HG02870 (cell line): ENCODE data around the gene FLOT1.
"Not testable (repeated sequence)": the region's sequence is repeated elsewhere in the genome, so short reads cannot be mapped to it uniquely, and the experiment has no call there.

Experiments used
- ATAC-seq: cut with Tn5 transposase; IDR thresholded peaks from one replicate; pipeline ENCODE4 v1.9.1; 2021; ENCODE audit warnings: mild to moderate bottlenecking, moderate library complexity; ENCODE audit not compliant: unreplicated experiment

The FLOT1 gene

DNA sequence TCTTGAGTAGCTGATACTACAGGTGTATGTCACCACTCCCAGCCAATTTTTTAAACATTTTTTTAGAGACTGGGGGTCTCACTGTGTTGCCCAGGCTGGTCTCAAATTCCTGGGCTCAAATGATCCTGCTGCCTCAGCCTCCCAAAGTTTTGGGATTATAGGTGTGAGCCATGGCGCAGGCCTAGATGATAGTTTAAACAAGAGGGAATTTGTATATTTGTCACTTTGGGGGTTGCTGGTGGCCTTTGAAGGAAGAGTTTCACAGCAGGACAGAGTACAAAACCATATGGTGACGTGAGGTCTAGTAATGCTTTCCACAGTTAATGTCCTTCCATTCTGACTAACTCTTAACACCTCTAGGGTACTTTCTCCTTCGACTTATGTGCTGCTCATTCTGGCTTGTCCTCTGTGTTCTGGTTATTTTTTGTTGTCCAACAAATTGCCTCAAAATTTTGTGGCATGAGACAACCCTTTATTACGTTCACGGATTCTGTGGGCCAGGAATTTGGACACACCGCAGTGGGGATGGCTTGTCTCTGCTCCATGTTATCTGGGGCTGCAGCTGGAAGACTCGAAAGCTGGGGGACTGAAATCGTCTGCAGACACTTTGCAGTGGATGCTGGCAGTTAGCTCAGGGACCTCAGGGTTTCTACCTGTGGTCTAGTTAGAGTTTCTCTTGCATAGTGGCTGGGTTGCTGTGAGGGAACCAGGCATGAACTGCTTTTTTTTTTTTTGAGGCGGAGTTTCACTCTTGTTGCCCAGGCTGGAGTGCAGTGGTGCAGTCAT is 24.9 kb upstream of the FLOT1 start:
- peak; percentile 62 for ATAC-seq

DNA sequence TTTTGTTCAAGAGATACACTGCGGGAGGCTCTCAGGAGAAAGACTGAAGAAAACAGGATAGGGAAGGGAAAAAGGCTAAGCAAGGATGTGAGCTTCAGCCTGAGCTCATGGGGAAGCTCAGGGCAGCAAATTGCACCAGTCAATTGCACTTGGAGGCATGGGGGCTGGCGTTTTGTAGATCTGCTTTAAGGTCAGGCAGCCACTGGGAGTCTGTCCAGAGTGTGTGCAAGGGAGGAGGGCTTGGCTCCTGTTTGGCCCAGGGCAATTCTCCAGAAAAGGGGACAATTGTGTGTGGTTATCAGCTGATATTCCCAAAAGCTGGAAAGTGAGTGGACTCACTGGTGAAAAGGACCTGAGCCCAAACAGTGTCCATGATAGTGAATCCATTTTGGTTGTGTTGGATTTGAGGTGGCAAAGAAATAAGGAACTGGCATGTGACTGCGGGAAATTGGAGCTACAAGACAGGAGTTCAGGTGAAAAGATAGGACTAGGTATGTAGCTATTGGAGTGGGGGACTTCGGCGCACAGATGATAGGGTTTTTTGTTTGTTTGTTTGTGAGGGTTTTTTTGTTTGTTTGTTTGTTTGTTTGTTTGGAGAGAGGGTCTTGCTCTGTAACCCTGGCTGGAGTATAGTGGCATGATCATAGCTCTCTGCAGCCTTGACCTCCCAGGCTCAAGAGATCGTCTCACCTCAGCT is 24.1 kb upstream of the FLOT1 start:
- ATAC-seq, result no peak

DNA sequence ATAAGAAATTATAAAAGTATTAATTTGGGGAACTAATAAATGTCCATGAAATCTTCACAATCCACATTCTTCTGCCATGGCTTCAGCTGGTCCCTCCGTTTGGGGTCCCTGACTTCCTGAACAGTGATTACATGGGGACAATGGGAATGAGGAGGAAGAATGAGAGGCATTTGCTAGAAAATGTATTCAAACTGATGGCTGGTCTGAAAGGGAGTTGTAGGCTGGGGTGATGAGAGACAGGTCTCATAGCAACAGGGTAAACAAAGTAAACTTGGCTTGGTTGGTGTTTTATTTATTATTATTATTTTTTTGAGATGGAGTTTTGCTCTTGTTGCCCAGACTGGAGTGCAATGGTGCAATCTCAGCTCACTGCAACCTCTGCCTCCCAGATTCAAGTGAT is 23.0 kb upstream of the FLOT1 start:
- ATAC-seq, result not testable (repeated sequence)

GRCh38 chr6:30764490-30765043 is 22.1 kb upstream of the FLOT1 start:
- not testable (repeated sequence) for ATAC-seq

DNA sequence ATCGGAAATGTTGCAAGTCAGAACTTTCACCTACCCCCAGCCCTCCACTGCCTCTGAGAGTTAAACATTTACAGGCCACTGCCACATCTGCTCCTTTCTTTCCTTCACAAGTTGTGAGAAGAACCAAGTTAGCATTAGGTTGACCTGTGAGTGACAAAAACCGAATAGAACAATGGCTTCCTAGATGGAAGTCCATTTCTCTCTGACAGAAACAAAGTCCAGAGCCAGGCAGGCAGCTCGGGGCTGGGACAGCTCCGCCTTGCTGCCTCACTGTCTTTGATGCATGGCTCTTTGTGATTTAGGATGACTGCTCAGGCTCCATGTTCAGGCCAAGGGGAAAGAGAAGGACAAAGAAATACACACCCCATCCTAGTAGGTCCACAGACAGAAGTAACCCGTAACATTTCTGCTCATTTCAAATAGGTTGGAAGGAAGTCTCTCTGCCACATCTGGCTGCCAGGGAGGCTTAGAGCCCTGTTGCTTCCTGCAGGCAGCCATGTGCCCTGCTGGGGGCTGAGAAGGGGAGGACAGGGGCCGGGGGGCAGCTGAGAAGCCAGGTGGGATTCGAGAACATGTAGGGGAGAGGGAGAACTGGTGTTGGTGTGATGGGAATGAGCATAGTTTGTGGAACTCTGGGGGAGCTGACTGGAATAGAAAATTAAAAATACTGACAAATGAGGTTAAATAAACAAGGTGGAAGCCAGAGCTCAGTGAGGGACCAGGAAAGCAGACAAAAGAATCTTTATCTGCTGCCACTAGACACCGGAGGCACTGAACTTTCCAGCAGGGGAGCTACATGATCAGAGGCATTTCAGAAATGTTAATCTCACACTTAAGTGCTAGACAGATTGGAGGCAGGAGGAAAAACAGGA is 21.4 kb upstream of the FLOT1 start:
- no peak for ATAC-seq

GRCh38 chr6:30763155-30763617 is 20.7 kb upstream of the FLOT1 start:
- no peak for ATAC-seq

GRCh38 chr6:30761791-30762429 is 19.4 kb upstream of the FLOT1 start:
- ATAC-seq, result no peak

GRCh38 chr6:30760549-30760948 is 18.1 kb upstream of the FLOT1 start:
- ATAC-seq, result no peak

DNA sequence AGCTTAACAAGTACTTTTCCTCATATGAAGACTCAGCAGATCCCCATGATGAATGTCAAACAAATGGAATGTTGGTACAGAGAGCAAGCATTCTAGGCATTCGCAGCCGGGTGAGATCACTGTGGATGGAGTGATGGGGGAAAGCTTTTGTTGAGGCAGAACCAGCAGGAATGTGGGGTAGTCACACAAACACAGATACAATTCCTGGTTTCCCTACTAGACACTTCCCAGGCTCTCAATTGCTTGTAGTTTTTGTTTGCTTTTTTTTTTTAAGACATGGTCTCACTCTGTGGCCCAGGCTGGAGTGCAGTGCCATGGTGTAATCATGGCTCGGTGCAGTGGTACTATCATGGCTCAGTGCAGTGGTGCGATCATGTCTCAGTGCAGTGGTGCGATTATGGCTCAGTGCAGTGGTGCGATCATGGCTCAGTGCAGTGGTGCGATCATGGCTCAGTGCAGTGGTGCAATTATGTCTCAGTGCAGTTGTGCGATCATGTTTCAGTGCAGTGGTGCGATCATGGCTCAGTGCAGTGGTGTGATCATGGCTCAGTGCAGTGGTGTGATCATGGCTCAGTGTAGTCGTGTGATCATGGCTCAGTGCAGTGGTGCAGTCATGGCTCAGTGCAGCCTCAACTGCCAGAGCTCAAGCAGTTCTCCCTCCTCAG is 17.2 kb upstream of the FLOT1 start:
- no peak for ATAC-seq

DNA sequence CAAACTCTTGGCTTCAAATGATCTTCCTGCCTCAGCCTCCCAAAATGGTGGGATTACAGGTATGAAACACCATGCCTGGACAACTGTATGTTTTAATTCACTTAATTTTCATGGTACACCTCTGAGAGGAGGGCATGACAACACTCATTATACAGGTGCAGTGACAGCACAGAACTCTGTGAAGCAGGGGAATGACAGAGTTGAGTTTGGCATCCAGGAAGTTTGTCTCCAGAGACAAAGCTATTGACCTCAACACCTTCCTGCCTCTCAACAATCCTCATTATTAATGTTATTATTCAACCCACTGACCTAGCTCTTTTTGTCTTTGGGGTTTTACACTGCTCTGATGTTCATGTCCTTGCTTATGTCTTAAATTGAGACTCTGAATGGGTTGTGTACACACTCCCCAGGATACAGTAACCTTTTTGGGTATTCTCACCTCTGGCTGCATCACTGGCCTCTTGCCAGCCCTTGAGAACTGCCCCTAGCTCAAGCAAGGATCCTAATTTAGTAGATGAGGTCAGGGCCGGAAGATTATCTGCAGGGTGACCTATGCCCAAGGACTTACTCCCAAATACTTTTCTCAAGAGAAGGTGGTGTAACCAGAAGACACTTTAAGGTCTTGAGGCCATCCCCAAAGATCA is 14.9 kb upstream of the FLOT1 start:
- ATAC-seq, result no peak

DNA sequence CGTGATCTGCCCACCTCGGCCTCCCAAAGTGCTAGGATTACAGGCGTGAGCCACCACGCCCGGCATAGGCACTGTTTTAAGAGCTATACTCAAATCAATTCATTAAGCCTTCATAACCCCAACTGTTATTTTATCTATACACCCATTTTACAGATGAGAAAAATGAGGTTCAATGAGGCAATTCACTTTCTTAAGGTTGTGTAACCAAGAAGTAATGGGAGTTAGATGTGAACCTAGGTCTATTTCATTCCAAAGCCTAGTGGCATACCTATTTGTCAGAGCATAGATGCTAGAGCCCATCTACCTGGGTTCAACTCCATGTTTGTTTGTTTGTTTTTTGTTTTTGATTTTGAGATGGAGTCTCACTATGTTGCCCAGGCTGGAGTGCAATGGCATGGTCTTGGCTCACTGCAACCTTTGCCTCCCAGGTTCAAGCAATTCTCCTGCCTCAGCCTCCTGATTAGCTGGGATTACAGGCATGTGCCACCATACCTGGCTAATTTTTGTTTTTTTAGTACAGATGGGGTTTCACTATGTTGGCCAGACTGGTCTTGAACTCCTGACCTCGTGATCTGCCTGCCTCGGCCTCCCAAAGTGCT is 14.0 kb upstream of the FLOT1 start:
- ATAC-seq, result not testable (repeated sequence)

- no peak for ATAC-seq
These were observed 12.1 kb upstream of the FLOT1 start for GRCh38 chr6:30754631-30755030.

DNA sequence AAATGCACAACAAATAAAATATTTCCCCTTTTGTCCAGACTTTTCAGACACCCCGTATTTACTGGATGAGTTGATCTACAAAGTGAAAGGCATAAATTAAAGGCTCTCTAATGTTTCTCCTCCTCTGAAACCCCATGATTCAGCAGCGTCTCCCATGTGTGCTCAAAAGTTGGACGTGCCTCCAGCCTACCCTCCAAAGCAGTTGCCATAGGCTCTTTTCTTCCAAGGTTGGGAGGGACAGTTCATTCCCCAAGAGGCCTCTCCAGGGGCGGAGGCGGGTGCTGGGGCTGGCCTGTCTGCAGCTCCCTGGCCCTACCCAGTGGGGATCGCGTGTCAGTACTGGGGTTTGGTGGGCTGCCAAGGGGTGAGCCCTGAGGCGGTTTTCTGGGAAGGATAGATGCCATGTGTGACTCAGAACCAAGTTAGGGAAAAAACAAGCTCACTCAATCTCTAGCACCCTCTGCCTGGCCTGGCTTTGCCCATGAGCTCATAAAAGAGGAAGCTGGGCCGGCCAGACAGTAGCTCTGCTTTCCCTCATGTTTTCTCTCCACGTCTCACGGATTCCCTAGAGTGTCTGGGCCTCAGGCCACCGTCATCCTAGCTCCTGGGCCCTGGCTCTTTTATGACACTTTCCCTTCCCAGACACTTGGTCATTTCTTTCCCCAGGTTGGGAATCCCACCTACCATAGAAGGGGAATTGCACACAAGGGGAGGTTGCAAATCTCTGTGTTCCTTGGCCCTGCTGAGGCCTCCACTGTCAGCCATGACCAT is 9.9 kb upstream of the FLOT1 start:
- ATAC-seq, result no peak

- ATAC-seq, result no peak
These were observed 7.8 kb upstream of the FLOT1 start for GRCh38 chr6:30750379-30750668.

DNA sequence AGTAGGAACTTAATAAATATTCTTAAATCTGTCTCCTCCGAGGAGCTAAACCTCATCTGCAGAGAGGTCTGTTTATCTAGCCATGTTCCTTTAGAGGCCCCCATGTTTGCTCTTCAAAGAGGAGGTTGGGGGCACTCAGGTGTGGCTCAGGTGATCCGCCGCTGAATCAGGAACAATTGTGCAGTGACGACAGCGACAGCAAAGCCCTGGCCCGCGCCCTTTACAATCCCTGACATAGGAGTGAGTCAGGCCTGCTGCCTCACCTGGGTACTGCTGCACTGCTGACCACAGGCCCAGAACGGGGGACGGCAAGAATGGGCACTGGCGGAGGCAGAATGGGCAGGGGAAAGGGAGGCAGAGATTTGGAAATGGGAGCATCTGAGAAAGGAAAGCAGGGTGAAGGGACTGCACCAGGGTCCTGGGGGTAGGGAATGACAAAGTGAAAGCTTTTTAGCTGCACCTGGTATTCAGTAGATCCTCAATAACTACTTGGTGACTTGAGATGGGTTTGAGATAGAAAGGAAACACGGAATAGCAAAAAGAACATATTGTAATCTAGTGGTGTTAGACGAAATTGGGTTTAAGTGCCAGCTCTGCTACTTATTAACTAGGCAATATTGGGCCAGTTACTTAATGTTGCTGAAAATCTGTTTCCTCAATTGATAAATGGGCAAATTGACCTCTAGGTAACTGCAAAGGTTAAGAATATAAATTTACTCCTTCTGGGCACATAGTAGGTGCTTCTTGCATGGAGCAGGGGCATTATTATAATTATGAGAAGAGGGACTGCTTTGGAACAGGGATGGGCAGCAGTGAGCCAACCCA is 7.3 kb upstream of the FLOT1 start:
- ATAC-seq, result no peak

- ATAC-seq, result no peak
These were observed 6.5 kb upstream of the FLOT1 start for GRCh38 chr6:30748851-30749540.
